HL-60/S4 treated with phorbol 12-myristate 13-acetate at 8.2 ng/mL for 4 days and 3 days (cell line): ENCODE data around the gene CNN1.

ENCODE experiments used
- in situ Hi-C: fragments of 300-500 bp; cut with MboI; formaldehyde crosslinking; loops from 2 replicates; pipeline ENCODE4 v1.15.0; 2022; ENCODE audit warnings: low sequenced_read_pairs

CNN1 gene

DNA sequence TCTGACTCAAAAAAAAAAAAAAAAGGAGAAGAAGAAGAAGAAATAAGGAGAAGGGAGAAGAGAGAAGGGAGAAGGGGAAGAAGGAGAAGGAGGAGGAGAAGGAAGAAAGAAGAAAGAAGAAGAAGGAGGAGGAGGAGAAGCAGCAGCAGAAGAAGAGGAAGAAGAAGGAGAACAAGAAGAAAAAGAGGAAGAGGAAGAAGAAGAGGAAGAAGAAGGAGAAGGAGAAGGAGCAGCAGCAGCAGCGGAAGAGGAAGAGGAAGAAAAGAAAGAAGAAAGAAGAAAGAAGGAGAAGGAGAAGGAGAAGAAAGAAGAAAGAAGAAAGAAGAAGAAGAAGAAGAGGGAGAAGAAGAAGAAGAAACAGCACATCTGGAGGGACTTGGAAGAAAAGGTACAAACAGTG is 4.1 kb upstream of the CNN1 start:
- in situ Hi-C loops: no loop called here

DNA sequence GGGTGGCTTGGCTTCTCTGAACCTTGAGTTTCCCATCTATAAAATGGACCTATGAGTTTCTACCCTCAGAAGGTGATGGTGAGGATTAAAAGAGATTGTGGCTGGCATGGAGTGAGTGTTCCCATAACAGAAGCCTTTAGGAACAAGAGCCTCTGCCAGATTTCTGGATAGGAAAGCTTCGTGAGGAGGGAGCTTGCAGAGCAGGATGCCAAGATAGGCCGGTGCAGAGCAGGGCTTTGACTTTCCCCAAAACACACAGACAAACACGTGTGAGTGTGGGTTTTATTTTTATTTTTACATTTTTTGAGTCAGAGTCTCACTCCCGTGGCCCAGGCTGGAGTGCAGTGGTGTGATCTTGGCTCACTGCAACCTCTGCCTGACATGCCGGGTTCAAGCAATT is 3.7 kb upstream of the CNN1 start:
- in situ Hi-C loops: no loop called here

DNA sequence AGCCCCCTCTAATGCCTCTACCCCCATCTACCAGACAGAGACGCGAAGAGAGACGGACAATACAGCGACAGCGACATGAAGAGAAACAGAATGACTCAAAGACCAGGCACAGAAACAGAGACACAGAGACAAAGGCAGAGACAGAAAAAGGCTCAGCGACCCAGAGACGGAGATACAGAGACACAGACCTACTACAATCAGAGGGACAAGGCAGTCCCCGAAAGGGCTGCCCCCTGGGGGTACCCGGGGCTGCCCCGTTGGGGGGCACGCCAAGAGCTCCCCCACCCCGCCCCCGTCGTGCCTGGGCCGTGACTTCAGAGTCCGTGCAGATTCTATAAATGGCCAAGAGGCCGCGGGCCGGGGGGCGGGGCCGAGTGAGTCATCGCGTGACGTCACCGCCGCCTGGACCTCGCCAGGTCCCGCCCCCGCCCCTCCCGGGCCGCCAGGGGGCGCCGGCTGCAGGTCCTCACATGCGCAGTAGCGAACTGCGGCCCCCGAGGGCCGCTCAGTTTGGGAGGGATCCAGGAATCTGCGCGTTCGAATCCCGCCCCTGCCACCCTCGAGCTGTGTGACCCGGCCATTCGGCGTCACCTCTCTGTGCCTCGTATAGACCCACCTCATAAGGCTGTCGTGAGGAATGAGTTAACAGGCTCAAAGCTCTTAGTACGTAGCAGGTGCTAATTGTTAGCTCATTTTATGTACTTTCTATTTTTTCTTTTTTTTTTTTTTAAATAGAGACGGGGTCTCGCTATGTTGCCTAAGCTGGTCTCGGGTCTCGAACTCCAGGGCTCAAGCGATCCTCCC is 2.7 kb upstream of the CNN1 start:
- in situ Hi-C loops: no loop called here

DNA sequence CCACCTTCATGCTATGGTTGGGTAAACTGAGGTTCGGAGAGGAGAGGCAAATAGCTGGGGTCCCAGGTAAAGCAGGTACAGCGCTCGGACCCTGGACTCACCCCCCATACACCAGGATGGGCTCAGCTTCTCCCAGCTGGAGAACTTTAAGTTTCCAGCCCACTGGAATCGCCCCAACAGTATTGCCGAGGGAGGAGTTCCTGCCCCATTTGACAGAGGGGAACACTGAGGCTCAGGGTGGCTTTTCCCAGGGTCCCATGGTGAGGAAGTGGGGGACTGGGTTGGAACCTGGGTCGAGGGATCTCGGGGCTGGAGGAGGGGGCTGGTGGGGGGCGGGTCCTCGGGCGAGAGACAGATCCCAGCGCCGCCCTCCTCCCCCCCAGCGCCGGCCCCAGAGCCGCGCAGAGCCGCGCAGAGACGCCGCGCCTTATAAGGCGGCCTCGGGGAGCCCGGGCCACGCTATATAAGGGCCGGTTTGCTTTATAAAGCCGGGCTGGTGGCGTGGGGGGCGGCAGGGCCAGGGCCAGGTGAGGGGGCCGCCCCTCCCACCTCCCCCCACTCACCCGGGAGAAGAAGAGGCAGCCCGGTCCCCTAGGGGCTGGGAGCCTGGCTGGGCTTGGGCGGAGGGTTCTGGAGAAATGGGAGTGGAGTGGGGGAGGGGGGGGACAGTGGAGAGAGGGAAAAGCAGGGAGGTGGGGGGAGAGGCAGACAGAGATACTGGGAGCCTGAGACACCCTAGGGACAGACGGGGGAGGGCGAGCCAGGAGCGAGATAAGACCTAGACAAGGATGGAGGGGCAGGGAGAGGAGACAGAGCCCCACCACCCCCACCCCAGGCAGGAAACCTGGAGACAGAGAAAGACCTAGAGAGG is 1.1 kb downstream of the CNN1 start:
- in situ Hi-C loops: no loop called here

DNA sequence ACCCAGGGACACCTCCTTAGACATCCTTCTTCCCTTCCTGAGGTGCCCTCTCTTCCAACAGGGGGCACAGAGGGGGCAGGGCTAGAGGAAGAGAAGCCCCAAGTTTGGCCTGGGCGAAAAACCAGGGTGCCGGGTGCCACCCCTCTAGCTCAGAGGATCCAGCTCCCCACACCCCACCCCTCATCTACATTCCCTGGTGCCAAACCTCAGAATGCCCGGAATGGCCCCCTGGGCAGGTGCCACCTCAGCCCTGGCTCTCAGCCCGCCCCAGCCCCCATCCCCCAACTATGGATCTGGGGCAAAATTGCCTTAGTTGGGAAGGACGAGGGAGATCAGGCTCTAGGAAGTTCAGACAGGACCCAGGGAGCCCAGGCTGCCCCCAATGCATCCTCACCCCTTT is 2.0 kb downstream of the CNN1 start:
- in situ Hi-C loops: no loop called here

DNA sequence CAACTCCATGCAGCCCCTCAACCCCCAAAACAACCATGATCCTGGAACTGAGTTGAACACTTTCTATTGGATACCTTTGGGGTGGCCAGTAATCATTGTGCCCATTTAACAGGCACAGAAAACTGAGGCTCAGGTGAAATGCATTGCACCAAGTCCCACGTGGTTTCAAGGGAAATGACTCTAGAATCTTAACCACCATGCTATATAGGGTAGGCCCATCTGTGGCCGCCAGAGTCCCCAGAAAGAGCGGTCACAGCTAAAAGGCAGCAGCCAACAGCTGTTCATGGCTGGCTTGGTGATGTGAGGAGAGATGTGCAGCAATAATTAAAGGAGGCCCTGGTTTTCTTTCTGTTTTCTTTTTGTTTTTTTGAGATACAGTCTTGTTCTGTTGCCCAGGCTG is 2.6 kb downstream of the CNN1 start:
- in situ Hi-C loops: no loop called here

DNA sequence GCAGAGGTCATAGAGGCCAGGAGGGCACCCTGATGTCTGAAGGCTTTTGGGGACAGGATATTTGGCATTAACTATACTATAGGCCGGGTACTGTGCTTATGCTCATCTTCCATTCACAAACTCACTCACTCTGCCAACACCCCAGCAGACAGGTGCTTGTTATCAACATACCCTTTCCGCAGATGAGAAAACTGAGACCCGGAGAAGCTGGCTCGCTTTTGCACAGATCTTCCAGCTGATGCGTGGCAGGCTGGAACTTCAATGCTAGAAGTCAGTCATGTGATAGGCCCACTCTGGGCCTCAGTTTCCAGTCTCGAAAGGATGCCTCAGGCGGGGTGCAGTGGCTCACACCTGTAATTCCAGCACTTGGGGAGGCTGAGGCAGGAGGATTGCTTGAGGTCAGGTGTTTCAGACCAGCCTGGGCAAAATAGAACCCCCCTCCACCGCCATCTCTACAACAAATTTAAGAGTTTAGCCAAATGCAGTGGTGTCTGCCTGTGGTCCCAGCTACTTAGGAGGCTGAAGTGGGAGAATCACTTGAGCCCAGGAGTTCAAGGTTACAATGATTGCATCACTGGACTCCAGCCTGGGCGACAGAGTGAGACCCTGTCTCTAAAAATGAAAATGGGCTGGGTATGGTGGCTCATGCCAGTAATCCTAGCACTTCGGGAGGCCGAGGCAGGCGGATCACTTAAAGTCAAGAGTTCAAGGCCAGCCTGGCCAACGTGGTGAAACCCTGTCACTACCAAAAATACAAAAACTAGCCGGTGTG is 9.5 kb downstream of the CNN1 start:
- in situ Hi-C loops: no loop called here

DNA sequence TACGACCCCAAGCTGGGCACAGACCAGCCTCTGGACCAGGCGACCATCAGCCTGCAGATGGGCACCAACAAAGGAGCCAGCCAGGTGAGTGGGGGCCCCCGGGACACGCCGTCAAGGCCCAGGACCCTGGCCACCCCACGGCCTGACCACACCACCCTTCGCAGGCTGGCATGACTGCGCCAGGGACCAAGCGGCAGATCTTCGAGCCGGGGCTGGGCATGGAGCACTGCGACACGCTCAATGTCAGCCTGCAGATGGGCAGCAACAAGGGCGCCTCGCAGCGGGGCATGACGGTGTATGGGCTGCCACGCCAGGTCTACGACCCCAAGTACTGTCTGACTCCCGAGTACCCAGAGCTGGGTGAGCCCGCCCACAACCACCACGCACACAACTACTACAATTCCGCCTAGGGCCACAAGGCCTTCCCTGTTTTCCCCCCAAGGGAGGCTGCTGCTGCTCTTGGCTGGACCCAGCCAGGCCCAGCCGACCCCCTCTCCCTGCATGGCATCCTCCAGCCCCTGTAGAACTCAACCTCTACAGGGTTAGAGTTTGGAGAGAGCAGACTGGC is 10.8 kb downstream of the CNN1 start:
- in situ Hi-C loops: no loop called here

DNA sequence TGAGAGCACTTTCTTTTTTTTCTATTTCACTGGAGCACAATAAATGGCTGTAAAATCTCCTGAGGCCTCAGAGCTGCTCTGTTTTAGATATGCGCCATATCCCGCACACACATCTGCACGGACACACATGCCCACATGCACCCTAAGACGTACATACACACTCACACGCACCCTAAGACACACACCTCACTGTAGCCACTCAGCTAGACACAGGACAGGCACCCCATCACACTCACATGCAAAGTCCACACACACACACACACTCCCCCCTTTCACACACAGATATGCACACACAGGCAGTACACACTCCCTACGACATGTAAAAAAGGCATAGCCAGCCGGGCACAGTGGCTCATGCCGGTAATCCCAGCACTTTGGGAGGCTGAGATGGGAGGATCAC is 11.6 kb downstream of the CNN1 start:
- in situ Hi-C loops: no loop called here

DNA sequence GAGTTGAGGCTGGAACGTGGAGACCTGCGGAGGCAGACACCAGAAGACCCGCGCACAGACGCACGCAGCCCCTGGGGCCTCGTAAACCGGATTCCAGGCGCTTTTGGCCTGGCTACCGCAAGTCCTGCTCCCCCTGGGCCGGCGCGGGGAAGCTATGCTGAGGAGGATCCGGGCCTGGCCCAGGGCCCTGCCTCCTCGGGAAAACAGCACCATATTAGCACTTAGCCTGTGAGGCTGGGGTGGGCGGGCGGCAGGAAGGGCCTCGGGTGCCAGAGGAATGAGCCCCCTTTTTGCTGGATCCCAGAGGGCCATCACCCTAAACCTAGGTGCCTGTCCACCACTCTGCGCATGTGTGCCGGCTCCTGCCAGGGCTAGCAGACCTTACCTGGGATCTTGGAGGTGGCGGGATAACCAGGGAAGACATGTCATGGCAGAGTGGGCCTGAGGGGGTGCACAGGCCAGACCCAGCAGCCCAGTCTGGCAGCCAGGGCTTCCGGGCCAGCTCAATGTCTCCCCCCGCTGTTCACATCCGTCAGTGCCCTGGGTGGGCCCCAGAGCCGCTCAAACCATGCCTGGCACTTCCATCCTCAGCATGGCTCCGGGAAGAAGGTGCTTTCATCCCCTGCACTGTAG is 13.1 kb downstream of the CNN1 start:
- in situ Hi-C loops: no loop called here

DNA sequence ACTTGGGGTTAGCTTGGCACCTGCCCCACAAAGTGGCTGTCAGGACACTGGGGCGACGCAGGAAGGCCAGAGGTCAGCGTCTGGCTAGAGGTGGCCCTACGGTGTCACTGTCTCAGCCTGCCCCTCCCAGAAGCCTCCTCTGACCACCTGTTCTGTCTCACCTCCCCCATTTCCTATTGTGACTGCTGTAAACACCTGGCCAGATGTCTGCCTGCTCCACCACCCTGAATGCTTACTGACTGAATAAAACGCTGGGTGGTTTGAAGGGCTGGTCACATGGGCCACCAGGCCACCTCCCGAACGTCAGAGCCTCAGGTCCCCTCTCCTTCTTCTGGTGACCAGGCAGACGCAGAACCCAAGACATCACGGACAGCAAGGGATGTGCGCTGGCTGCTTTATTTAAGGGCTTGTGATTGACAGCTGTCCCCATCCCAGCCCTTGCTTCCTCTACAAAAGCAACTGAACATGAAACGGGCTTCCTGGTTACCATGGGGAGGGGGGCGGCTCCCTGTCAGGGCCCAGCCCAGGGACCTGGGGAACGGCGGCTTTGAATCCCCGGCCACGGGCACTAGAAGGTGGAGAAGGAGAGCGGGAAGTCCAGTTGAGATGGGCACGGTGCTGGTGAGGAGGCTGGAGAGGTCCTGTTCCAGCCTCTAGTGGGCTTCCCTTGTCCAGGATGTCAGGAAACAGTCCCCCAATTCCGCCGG is 14.2 kb downstream of the CNN1 start:
- in situ Hi-C loops: no loop called here

DNA sequence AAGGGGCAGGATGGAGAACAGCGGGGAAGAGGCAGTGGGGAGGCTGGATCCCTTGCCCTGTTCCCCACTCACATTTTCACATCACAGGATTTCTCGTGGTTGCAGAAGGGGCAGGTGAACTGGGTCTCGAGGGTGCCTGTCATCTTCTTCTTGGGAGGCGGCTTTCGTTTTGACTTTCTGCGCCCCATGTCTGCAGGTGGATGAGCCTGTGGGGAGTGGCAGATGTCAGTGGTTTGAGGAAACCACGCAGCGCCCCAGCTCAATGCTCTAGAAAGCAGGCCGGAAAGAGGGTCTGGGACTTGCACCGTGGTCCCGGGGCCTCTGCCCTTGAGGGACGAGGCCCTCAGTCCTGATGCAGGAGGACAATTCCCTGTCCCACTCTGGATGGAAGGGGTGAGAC is 15.5 kb downstream of the CNN1 start:
- in situ Hi-C loops: no loop called here

DNA sequence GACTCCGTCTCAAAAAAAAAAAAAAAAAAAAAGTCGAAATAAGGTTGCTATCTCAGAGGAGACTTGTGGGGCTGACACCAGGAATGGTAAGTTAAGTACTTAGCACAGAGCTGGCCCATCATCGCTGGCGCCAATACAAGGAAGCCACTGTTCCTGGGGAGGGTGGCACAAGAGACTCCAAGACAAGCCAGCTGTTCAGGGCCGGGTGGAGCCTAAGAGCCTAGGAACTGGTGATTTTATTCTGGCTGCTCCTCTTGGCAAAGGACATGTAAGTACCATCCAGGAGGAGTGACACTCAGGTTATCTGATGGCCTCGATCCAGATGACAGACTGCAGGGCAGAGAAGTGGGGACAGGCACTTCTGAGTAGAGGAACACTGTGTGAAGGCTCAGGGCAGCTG is 16.6 kb downstream of the CNN1 start:
- in situ Hi-C loops: no loop called here

DNA sequence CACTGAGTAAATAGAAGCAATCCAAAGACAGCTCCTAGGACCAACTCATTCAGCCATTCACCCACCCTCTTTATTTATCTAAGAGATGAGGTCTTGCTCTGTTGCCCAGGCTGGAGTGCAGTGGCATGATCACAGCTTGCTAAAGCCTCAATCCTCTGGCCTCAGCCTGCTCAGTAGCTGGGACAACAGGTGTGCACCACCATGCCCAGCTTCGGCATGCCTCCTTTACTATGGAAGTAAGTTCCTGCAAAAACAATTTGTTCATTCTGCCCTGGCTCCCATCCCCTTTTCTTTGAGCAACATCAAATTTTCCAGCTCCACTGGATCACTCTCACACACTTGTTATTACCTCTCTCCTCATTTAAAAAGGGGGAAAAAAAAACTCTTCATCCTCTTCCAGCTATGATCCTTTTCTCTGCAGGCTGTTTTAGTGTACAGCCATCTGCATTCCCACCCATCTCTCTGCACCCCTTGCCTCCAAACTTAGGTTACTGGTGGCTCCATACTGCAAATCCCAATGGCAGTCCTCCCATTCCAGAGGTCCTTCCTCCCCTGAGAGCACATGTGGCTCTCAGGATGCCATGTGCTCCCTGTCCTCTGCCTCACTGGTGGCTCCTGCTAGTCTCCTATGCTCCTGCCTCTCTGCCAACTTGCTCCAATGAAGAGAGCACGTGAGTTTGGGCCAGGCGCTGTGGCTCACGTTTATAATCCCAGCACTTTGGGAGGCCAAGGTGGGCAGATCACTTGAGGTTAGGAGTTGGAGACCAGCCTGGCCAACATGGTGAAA is 18.2 kb downstream of the CNN1 start:
- in situ Hi-C loops: no loop called here

DNA sequence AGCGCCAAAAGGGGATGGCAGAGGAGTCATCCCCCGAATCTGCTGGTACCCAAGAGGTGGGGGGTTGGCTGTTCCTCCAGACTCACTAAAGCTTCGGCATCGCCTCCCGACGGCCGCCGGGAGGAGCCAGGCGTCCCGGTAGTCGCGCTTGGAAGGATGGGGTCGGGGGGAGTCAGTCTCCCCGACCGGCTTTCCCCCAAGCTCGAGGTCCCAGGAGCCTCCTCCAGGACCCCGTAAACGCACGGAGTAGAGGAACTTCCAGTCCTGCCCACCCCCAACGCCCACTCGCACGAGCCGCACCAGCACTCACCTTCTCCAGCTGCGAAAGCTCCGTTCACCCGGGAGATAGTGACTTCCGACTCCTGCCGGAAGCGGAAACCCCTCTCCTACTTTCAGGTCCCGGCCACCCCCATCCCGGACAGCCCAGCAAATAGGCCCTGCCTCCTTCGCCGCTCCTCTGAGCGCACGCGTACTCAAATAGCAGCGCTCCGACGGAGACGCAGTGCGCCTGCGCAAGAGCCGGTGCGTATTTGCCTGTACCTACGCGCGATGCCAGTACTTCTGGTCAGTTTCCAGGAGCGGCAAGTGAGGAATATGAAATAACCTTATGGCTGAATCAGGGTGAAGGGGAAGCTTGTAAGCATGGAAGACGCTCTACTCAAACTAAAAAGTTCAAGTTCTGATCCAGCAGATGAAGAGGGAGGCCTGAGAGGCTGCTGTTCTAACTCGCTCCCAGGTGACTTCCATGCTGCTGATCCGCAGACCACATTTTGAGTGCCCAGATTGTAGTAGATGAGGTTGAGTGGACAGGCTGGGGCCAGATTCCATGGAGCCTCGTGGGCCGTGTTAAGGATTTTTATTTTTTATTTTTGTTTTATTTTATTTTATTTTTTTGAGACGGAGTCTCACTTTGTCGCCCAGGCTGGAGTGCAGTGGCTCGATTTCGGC is 20.5 kb downstream of the CNN1 start, which contains the start of gene ELOF1:
Gene ELOF1 (minus strand): TSS at position 350 of the 948 bp plus-strand sequence. CDS start 4,883 bp downstream, outside the sequence.
- in situ Hi-C loops: no loop called here

DNA sequence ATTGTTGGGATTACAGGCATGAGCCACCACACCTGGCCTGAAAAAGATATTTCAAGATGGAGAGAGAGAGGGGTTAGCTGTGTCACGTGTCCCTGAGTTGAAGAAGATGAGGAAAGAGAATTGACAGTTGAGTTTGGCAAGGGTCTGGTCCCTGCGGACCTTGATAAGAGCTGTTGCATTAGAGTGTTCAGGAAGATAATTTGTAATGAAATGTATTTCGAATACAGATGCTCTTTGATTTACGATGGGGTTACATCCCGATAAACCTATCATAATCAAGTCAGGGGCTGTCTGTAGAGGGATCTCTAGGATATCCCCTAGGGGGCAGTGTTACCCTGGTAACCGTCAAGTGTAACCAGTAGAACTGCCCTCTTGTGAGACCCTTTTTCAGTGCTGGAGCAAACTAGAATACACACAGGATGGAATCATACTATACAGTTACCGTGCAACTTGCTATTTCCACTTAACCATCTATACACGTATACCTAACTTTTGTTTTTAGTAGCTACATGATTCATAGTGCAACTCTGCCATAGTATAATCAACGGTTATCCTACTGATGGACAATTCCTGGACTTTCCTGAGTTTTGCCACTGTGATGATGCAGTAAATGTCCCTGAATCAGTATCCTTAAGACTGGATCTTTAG is 21.9 kb downstream of the CNN1 start:
- in situ Hi-C loops: no loop called here

DNA sequence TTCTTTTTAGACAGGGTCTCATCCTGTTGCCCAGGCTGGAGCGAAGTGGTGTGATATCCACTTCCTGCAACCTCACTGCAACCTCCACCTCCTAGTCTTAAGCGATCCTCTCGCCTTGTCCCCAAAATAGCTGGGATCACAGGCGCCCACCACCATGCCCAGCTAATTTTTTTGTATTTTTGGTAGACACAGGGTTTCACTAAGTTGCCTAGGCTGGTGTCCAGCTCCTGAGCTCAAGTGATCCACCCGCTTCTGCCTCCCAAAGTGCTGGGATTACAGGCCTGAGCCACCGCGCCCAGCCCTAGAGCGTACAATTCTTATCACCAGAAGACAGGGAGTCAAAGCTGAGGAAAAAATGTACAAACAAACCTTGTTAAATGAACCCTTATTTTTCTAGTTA is 24.9 kb downstream of the CNN1 start:
- in situ Hi-C loops: no loop called here
